Spleen (tissue), 7 donors: ENCODE data around the gene SRSF2.

ENCODE experiments used
- CTCF ChIP-seq, 11 experiments: fragments of 200-600 bp in 7 of 11; fragments of 450-650 bp in 4 of 11; sonication (generic) in 4 of 11; IDR thresholded peaks in 8 of 11; conservative IDR thresholded peaks in 3 of 11; 1 replicate in 7 of 11; 2 replicates in 4 of 11; pipeline versions ENCODE4 v1.4.0 to v1.8.0; 2016 to 2021; ENCODE audit warnings: antibody characterized with exemption in 11 of 11, inconsistent platforms in 4 of 11, mild to moderate bottlenecking in 1 of 11
- POLR2A ChIP-seq, 3 donors: fragments of 450-650 bp; IDR thresholded peaks; one replicate each; pipeline ENCODE4 v1.5.1; 2017; ENCODE audit warnings: antibody characterized with exemption in 3 of 3, mild to moderate bottlenecking in 1 of 3
- POLR2AphosphoS5 ChIP-seq, 3 donors: sonication (generic); formaldehyde crosslinking; IDR thresholded peaks; one replicate each; pipeline ENCODE4 v1.5.1; 2017; ENCODE audit warnings: antibody characterized with exemption in 3 of 3
- donor health status: DM: no; HTN: no; CAD: no; lungs with moderate emphysema.
- donor health status: DM: no; HTN: no; CAD: no.
- donor health status: DM: no; HTN: no; CAD: no.

GRCh38 chr17:76688165-76688622, 48.9 kb downstream of the SRSF2 start:
- TF ChIP-seq POLR2A (IDR thresholded peaks at IDR 0.05) (no peak), CTCF (IDR thresholded peaks at IDR 0.05 in 8 of 11, conservative IDR thresholded peaks at IDR 0.05 in 3 of 11) (no peak), POLR2AphosphoS5 (IDR thresholded peaks at IDR 0.05) (no peak)
